GM20000 (cell line): ENCODE measurements around the gene DUOXA2.

Experiments
- DNase-seq: peaks from one replicate; pipeline ENCODE4 v3.0.0; 2012; ENCODE audit warnings: low spot score
- TF ChIP-seq, protein P1 (sequence below): IDR thresholded peaks from 2 replicates; pipeline ENCODE4 v1.5.1; 2012; ENCODE audit warnings: mild to moderate bottlenecking, control low read depth; ENCODE audit errors: extremely low read depth, missing control alignments

DUOXA2 gene

DNA sequence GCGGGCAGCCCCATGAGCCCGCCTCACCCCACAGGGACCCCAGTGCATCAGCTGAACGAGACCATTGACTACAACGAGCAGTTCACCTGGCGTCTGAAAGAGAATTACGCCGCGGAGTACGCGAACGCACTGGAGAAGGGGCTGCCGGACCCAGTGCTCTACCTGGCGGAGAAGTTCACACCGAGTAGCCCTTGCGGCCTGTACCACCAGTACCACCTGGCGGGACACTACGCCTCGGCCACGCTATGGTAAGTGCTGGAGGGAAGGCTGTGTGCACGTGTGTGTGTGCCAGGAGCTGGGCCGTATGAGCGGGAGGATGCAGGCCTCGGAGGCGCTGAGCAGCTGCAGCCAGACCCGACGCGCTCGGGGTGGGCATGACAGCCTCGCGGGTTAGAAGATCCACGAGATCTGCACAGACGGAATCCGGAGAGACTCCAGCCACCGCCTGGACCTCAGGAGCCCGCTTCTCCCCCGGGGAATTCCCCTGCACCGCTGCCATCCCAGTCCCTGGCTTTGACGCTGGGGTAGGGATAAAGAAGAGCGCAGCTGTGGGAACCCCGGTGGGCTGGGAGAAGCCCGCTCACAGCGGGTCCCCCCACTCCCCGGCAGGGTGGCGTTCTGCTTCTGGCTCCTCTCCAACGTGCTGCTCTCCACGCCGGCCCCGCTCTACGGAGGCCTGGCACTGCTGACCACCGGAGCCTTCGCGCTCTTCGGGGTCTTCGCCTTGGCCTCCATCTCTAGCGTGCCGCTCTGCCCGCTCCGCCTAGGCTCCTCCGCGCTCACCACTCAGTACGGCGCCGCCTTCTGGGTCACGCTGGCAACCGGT is 2.6 kb downstream of the DUOXA2 start:
- TF ChIP-seq, protein P1, sequence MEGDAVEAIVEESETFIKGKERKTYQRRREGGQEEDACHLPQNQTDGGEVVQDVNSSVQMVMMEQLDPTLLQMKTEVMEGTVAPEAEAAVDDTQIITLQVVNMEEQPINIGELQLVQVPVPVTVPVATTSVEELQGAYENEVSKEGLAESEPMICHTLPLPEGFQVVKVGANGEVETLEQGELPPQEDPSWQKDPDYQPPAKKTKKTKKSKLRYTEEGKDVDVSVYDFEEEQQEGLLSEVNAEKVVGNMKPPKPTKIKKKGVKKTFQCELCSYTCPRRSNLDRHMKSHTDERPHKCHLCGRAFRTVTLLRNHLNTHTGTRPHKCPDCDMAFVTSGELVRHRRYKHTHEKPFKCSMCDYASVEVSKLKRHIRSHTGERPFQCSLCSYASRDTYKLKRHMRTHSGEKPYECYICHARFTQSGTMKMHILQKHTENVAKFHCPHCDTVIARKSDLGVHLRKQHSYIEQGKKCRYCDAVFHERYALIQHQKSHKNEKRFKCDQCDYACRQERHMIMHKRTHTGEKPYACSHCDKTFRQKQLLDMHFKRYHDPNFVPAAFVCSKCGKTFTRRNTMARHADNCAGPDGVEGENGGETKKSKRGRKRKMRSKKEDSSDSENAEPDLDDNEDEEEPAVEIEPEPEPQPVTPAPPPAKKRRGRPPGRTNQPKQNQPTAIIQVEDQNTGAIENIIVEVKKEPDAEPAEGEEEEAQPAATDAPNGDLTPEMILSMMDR, result no peak
- DNase-seq, result no peak

DNA sequence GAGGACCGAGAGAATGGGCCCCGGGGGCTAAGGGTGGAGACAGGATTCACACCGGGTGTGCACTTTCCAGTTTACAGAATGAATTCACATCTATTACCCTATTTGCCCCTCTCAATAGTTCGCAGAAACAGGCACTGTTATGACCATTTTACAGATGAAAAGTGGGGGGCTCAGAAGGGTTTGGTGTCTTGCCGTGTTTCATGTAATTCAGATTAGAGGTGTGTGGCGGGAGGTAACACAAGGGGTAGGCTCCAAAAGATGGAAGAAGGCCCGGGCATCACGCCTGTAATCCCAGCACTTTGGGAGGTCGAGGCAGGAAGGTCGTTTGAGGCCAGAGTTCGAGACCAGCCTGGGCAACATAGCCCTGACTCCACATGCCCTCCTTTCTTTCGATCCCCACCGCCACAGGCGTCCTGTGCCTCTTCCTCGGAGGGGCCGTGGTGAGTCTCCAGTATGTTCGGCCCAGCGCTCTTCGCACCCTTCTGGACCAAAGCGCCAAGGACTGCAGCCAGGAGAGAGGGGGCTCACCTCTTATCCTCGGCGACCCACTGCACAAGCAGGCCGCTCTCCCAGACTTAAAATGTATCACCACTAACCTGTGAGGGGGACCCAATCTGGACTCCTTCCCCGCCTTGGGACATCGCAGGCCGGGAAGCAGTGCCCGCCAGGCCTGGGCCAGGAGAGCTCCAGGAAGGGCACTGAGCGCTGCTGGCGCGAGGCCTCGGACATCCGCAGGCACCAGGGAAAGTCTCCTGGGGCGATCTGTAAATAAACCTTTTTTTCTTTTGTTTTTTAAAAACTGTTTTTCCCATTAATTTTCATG is 3.4 kb downstream of the DUOXA2 start:
- TF ChIP-seq, protein P1, result no peak
- no peak for DNase-seq

DNA sequence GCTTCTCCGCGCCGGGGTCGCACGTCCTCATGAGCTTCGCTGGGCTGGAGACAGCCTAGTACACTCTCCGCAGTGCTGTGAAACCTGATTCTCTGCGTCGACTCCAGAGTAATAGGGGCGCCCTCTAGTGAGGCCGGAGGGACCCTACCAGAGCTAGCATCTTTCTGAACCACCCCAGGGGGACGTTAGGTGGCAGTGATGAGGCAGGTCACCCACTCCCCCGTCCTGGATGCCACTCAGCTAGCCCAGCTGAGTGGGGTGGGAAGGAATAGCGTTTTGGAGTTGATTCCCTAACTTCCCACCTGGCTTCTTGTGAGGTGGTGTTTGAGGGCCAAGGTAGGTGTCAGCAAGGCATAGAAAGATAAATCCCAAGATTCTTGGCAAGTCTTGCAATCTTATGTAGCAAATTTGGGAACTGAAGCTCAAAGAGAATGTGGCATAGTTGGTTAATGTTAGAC is 4.0 kb downstream of the DUOXA2 start:
- TF ChIP-seq, protein P1, result peak; percentile 100
- peak; percentile 94 for DNase-seq

DNA sequence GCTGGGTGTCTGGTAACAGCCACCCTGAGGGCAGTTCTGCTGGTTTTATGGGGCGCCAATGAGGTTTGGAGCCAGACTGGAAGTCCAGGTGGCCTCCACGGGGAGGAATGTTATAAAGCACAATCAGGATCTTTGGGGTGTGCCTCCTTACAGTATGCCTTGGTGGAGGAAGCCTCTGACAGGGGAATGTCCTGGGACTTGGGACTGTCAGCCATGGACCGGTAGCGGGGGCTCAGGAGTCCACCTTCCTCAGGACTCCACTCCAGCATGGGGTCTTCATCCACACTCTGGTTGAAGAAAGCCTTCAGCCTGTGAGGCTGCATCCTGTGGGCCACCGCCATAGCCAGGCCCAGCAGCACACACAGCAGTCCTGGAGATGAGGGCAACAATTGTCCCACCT is 4.9 kb downstream of the DUOXA2 start:
- TF ChIP-seq, protein P1, result no peak

DNA sequence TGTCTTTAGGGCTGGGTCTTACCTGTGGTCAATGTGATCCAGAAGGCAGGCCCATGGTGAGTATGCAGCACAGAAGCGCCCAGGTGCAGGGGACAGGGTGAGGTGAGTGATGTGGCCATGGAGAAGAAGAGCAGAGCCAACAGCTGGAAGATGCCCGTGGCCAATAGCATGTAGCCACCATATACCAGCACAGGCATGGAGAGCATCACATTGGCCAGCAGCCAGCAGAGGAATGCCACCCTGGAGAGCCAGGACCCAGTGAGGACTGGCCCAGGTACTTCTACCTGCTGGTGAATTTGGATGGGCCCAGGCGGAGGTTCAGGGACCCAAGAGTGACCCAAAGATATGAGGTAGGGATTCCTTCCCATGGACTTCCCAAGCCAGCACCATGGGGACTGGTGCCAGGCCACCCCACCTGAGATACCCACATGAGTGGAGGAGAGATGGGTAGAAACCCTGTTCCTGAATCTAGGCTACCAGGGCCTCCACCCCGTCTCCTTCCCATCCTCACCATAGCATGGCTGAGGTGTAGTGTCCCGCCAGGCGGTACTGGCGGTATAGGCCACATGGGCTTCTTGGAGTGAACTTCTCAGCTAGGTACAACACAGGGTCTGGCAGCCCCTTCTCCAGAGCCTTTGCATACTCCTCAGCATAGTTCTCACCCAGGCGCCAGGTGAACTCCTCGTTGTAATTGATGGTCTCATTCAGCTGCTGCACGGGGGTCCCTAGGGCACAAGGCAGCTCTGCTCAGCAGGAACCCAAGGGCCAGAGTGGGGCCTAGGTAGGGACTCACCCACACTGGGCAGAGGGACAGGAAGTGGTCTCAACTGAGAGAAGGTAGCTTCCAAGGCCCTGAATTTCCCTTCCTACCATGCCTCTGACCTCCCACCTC is 6.2 kb downstream of the DUOXA2 start:
- DNase-seq, result no peak
- TF ChIP-seq, protein P1, result no peak

More for the DNA sequence above, 4.9 kb downstream of the DUOXA2 start:
- DNase-seq, result no peak

DNA sequence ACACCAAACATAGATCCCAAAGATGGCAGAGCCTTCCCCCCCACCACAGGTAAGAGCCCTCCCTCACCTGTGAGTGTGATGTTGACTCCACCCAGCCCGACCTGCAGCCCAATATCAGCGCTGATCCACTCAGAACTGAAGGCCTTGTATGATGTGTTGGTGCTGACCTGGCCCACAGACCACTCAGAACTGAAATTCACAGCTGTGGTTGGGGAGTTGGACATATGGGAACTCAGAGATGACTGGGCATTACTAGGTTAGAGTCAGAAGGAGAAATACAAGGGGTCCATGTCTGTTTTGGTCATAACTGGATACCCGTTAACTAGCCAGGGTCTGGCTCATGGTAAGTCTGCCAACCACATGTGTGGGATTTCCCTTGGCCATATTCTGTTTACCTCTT is 6.9 kb downstream of the DUOXA2 start:
- no peak for DNase-seq
- TF ChIP-seq, protein P1, result no peak
